Stomach smooth muscle (tissue), 2 donors: ENCODE measurements around the gene SERINC2.
"Not testable (repeated sequence)": the region's sequence is repeated elsewhere in the genome, so short reads cannot be mapped to it uniquely, and the experiment has no call there.

Source experiments
- H3K27ac ChIP-seq: one replicate; pipeline ENCODE4 v1.7.0; 2013; ENCODE audit warnings: mild to moderate bottlenecking, low read length, inconsistent platforms
- H3K27me3 ChIP-seq, 2 donors: one replicate each; pipeline ENCODE4 v1.7.0; 2013; ENCODE audit warnings: low read length in 2 of 2; ENCODE audit not compliant: insufficient read depth in 2 of 2, control insufficient read depth in 1 of 2
- H3K36me3 ChIP-seq, 2 donors: one replicate each; pipeline ENCODE4 v1.7.0; 2013; ENCODE audit warnings: low read length in 2 of 2; ENCODE audit not compliant: control insufficient read depth in 2 of 2, insufficient read depth in 2 of 2
- H3K4me1 ChIP-seq: one replicate; pipeline ENCODE4 v1.7.0; 2013; ENCODE audit warnings: low read length; ENCODE audit not compliant: control insufficient read depth, insufficient read depth
- H3K4me3 ChIP-seq, 2 donors: one replicate each; pipeline ENCODE4 v1.7.0; 2013; ENCODE audit warnings: low read length in 2 of 2
- H3K9ac ChIP-seq, 2 donors: one replicate each; pipeline ENCODE4 v1.7.0; 2013; ENCODE audit warnings: low read length in 2 of 2, mild to moderate bottlenecking in 1 of 2
- H3K9me3 ChIP-seq, 2 donors: one replicate each; pipeline ENCODE4 v1.7.0; 2013; ENCODE audit warnings: low read length in 2 of 2; ENCODE audit not compliant: control insufficient read depth in 2 of 2
- donor health status: healthy.
- donor health status: Pancreatic carcinoma.

SERINC2 gene

DNA sequence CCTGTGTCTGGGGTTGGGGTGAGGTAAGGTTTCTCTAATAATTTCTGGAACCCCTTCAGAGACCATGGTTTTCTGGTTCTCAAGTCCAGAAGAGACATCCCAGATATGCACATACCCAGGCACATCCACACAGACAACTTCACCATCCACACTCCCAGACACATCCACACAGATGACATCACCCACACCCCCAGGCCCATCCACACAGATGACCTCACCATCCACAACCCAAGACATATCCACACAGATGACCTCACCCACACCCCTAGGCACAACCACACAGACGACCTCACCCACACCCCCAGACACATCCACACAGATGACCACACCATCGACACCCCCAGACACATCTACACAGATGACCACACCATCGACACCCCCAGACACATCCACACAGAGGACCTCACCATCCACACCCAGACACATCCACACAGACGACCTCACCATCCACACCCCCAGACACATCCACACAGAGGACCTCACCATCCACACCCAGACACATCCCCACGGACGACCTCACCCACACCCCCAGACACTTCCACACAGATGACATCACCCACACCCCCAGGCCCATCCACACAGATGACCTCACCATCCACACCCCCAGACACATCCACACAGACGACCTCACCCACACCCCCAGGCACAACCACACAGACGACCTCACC is 26.3 kb upstream of the SERINC2 start:
- not testable (repeated sequence) for H3K36me3 ChIP-seq, H3K4me3 ChIP-seq, H3K27me3 ChIP-seq, H3K4me1 ChIP-seq, H3K9ac ChIP-seq, H3K27ac ChIP-seq, H3K9me3 ChIP-seq

DNA sequence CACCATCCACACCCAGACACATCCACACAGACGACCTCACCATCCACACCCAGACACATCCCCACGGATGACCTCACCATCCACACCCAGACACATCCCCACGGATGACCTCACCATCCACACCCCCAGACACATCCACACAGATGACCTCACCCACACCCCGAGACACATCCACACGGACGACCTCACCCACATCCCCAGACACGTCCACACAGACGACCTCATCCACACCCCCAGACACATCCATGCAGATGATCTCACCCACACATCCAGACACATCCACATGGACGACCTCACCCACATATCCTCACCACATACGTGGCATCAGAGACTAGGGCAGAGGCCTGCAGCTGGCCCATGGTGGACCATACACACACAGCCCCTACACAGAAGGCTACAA is 25.4 kb upstream of the SERINC2 start:
- Histone ChIP-seq H3K9me3 (no peaks in the 10 kb centered on the region), H3K27ac (no peak overlapping the region), H3K9ac (no peak overlapping the region), H3K27me3 (no peaks in the 10 kb centered on the region), H3K4me1 (no peaks in the 10 kb centered on the region), H3K4me3 (no peak overlapping the region), H3K36me3 (no peaks in the 10 kb centered on the region)

DNA sequence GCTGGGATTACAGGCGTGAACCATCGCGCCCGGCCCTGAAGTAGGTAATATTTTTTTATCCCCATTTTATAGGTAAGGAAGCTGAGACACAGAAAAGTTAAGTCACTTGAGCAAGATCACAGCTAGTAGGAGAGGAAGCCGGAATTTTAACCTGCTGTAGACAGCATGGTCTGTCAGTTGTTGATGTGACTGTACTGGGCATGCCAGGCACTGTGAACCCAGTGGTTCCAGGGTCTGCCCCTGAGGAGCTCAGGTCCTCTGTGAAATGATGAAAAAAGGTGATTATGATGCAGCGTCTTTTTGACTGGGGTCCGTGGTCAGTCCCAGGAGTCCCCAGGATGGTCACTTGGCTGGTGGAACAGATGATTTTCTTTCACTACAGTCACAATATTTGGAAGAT is 23.4 kb upstream of the SERINC2 start:
- no peak overlapping the region for H3K9ac ChIP-seq
- no peaks in the 10 kb centered on the region for H3K36me3 ChIP-seq
- H3K4me1 ChIP-seq: peaks cover 5% of the 10 kb centered on the region
- no peak overlapping the region for H3K4me3 ChIP-seq
- H3K27me3 ChIP-seq: no peaks in the 10 kb centered on the region
- no peak overlapping the region for H3K27ac ChIP-seq
- H3K9me3 ChIP-seq: no peaks in the 10 kb centered on the region

DNA sequence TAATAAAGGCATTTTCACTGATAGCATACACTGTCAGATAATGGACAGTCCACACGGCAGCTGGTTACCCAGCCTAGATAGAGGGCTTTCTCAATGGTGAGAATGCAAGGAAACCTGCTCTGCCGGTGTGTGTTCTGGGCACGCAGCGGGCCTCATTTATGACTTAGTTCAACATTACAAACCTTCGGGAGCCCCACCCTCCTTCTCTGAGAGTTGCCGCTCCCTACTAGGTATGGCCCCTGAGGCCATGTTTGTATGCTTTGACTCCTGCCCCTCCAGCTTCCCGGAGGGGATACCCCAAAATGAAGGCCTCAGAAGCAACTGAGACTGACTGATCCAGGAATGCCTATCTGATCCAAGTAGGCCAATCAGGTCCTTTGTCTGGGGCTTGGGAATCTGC is 22.9 kb upstream of the SERINC2 start:
- Histone ChIP-seq H3K4me1 (peaks cover 5% of the 10 kb centered on the region), H3K9me3 (no peaks in the 10 kb centered on the region), H3K27me3 (no peaks in the 10 kb centered on the region), H3K4me3 (no peak overlapping the region), H3K9ac (no peak overlapping the region), H3K36me3 (no peaks in the 10 kb centered on the region), H3K27ac (no peak overlapping the region)

DNA sequence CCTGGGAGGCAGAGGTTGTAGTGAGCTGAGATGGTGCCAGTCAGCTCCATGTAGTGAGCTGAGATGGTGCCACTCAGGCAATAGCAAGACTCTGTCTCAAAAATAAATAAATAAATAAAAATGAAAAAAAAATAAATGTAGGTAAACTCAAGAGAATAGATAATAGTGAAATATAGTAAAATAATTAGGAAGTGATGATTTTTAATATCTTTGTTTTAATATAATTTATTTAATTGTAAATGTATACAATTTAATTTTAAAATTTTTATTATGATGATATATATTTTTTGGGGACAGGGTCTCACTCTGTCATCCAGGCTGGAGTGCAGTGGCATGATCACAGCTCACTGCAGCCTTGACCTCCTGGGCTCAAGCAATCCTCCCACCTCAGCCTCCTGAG is 19.6 kb upstream of the SERINC2 start:
- Histone ChIP-seq H3K9ac (no peak overlapping the region), H3K27me3 (no peaks in the 10 kb centered on the region), H3K4me3 (no peak overlapping the region), H3K9me3 (no peaks in the 10 kb centered on the region), H3K27ac (no peak overlapping the region), H3K4me1 (peaks cover 5% of the 10 kb centered on the region), H3K36me3 (no peaks in the 10 kb centered on the region)

DNA sequence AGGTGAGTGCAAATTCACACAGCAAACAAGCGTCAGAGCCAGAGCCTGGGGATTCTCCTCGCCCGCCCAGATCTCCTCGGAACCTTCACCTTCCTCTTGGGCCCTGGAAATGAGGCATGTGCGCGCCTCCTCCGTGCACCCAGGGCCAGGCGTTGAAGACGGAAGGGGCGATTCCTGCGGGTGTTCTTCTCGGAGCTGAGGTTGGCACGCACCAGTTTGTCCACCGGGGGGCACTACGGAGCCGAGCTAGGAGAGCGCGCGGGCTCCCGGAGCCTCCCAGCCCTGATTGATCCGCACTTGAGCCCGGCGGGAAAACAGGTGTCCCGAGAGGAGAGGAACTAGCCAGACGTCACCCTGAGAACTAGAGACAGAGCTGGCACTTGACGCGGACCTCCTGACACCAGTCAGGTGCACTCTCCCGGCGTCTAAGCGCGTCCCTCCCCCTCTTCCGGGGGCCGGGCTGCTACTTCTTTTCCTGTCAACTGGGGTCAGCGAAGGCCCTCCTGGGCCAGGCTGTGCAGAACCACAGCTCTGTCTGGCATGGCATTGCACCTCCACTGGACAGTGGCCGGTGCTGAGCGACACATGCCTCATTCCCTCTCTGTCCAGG is 18.3 kb upstream of the SERINC2 start:
- Histone ChIP-seq H3K27me3 (no peaks in the 10 kb centered on the region), H3K4me1 (peaks cover 5% of the 10 kb centered on the region), H3K9ac (peak overlapping the region in 1 of 2 donors; percentile 13), H3K9me3 (no peaks in the 10 kb centered on the region), H3K4me3 (peak overlapping the region; percentile 60 to 72), H3K27ac (no peak overlapping the region), H3K36me3 (no peaks in the 10 kb centered on the region)

DNA sequence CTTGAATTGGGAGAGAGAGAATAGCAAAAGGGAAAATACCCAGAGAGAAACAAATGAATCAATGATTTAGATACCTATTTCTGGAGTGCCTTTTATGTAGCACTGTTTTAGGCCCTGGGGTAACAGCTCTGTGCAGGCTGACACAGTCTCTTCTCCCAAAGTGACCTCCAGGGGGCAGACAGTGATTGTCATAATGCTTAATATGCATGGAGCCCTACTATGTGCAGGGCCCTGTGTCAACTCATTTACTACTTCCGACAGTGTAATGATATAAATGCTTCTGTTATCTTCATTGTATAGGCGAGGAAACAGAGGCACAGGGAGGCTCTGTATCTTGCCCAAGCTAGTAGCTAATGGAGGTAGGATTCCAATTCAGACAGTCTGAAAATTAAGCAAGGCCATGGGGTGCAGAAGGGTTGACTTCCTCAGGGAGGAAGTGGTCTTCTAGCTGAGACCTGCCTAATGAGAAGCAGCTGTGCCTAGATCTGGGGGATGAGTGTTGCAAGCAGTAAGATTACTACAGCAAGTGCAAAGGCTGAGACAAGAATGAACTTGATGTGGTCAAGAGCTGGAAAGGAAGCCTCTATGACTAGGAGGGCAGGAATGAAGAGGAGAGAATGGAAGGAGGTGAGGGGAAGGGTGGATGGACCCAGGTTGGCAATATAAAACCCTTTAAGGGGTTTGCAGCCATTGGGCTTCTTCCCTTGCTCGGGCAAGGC is 16.2 kb upstream of the SERINC2 start:
- Histone ChIP-seq H3K9me3 (no peaks in the 10 kb centered on the region), H3K27ac (no peak overlapping the region), H3K36me3 (no peaks in the 10 kb centered on the region), H3K27me3 (no peaks in the 10 kb centered on the region), H3K4me3 (no peak overlapping the region), H3K4me1 (peaks cover 5% of the 10 kb centered on the region), H3K9ac (no peak overlapping the region)

DNA sequence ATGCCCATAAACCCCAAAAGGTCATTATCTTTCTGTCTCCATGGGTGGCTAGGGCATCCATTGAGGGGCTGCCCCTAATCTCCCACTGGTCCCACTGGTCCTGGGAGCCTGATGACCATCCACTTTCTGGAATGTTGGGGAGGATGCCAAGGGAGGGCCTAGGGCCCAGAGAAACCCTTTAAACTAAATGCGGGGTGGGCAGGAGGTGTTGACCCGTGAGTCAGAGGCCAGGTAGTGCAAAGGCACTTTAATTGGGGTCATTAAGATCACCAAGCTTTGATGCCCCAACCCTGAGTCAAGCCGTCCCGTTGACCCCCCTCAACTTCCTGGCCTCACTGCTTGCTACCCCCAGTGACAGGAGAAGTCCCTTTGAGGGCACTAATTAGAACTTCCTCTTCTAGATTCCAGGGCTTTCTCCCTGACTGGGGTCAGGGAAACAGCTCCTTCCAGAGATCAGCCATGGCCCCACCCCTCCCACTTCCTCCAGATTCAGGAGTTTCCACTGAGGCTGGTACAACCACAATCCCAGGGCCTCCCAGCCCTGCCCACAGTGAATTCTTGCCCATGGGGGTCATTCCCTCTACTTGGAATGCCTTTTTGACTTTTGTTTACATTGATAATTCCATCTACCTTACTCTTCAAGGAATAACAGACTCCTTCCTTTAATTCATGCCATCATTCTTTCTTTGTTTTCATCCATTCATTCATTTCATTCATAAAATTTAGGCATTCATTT is 15.5 kb upstream of the SERINC2 start:
- Histone ChIP-seq H3K4me3 (no peak overlapping the region), H3K9ac (no peak overlapping the region), H3K9me3 (no peaks in the 10 kb centered on the region)

DNA sequence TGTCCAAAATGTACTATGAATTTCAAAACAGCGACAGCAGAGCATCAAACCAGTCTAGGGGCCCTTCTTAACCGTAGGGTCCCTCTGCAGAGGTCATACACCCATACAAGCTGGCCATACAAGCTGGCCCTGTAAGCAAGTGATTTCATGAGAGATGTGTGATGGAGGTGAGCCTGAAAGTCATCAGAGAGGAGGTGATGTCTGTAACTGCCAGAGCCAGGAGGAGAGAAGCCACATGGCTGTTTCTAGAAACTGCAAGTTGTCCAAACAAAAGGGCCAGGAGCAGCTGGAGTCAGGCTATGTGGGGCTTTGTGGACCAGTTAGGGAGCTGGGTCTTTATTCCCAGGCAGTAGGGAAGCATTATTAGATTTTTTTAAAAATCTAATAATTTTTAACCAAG is 14.8 kb upstream of the SERINC2 start:
- Histone ChIP-seq H3K9me3 (no peaks in the 10 kb centered on the region), H3K36me3 (no peaks in the 10 kb centered on the region), H3K4me1 (peaks cover 5% of the 10 kb centered on the region), H3K27ac (no peak overlapping the region), H3K4me3 (no peak overlapping the region), H3K27me3 (no peaks in the 10 kb centered on the region), H3K9ac (no peak overlapping the region)

More for the DNA sequence above, 15.5 kb upstream of the SERINC2 start:
- Histone ChIP-seq H3K36me3 (no peaks in the 10 kb centered on the region), H3K27ac (no peak overlapping the region), H3K27me3 (no peaks in the 10 kb centered on the region), H3K4me1 (peaks cover 5% of the 10 kb centered on the region)

DNA sequence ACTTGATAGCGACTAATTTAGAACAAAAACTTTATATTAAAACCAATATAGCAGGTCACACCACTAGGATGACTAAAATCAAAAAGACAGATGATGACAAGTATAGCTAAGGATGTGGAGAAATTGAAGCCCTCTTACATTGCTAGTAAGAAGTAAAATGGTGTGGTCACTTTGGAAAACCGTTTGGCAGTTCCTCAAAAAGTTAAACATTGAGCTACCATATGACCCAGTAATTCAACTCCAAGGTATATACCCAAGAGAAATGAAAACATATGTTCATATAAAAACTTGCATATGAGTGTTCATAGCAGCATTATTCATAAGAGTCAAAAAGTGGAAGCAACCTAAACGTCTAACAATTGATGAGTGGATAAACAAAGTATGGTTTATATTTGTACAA is 13.0 kb upstream of the SERINC2 start:
- H3K4me1 ChIP-seq: no peaks in the 10 kb centered on the region
- no peaks in the 10 kb centered on the region for H3K27me3 ChIP-seq
- no peaks in the 10 kb centered on the region for H3K9me3 ChIP-seq
- H3K36me3 ChIP-seq: no peaks in the 10 kb centered on the region
- no peak overlapping the region for H3K27ac ChIP-seq
- no peak overlapping the region for H3K9ac ChIP-seq
- no peak overlapping the region for H3K4me3 ChIP-seq
